Muscle of leg (tissue), 11 donors: ENCODE results near the gene MORF4L2. TPM values are rescaled to one million over a fixed set of nuclear protein-coding genes. Genes with fewer than 3 reads are reported as not detected.
"Not testable (repeated sequence)": the region's sequence is repeated elsewhere in the genome, so short reads cannot be mapped to it uniquely, and the experiment has no call there.

ENCODE experiments used
- DNase-seq: peaks from one replicate; pipeline ENCODE4 v3.0.0; 2013
- H3K27ac ChIP-seq: one replicate; pipeline ENCODE4 v1.5.1; 2013; ENCODE audit warnings: mild to moderate bottlenecking, low read length, control low read depth
- H3K27me3 ChIP-seq: one replicate; pipeline ENCODE4 v1.6.1; 2013; ENCODE audit warnings: low read length; ENCODE audit not compliant: control insufficient read depth, insufficient read depth
- H3K36me3 ChIP-seq: one replicate; pipeline ENCODE4 v1.6.1; 2013; ENCODE audit warnings: low read length; ENCODE audit not compliant: control insufficient read depth, insufficient read depth
- H3K4me1 ChIP-seq: one replicate; pipeline ENCODE4 v1.6.1; 2013; ENCODE audit warnings: low read length; ENCODE audit not compliant: control insufficient read depth, insufficient read depth
- H3K4me3 ChIP-seq: one replicate; pipeline ENCODE4 v1.5.1; 2013; ENCODE audit warnings: low read length, control low read depth
- H3K9me3 ChIP-seq: replicated peaks from 2 replicates; pipeline ENCODE4 v1.6.1; 2013; ENCODE audit warnings: low read depth, low read length; ENCODE audit not compliant: control insufficient read depth
- WGBS: methylation state at CpG from one replicate; pipeline ENCODE4 v1.1.5; 2013; ENCODE audit warnings: missing lambda C conversion rate; ENCODE audit not compliant: insufficient coverage; 5-methylcytosine and 5-hydroxymethylcytosine counted together
- polyA plus RNA-seq, 8 donors: library from polyadenylated mRNA; unstranded; fragments of 120-200 nt; gene quantifications; one replicate each; pipeline versions ENCODE4 v1.2.1 to v1.2.3, GENCODE V29; 2013; ENCODE audit warnings: inconsistent platforms in 1 of 8, low replicate concordance in 1 of 8; ENCODE audit not compliant: insufficient read length in 8 of 8, insufficient read depth in 1 of 8
- total RNA-seq: library from RNA; stranded (reverse); fragments of 120-200 nt; gene quantifications from one replicate; pipeline ENCODE4 v1.2.4, GENCODE V29; 2013

The MORF4L2 gene
- total and polyA plus RNA-seq, 9 donors = 222 to 327 (median 257) TPM

DNA sequence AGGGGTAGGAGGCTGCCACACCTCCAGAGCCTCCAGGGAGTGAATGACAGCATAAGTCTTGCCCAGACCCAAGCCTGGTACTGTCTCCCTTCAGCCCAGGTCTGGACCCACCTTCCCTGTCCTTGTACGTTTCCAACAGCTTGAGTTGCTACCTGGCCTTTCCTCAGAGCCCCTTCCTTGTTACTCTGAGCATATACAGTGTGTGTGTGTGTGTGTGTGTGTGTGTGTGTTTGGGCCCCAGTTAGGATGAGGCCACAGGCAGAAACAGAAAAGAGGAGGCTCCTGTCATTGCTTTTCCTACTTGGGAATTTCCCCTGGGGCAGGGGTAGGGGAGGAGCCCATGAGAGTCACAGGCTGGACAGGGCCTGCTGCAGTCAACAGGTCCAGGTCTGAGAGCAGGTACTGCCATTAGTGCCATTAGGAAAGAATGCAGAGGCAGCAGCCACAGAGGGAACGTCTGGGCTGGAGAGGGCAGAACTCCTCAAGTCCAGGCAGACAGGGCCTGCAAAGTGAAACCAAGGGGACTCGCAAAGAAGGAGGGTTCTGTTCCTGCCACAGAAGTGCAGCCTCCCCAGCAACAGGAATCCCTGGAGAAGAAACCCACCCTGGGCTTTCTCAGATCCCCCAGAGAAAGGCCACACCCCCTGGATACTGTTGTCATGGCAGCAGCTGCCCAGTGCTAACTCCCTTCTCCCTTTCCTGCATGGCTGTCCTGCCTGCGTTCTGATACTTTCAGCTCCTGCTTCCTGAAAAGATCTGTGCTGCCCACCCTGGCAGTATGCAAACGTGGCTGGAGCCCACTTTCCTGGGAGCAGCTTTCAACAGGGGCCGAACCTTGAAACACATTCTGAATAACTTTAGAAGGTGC, 47.8 kb downstream of the MORF4L2 start:
- H3K36me3 ChIP-seq, H3K9me3 ChIP-seq, H3K27ac ChIP-seq, H3K4me3 ChIP-seq, DNase-seq, H3K4me1 ChIP-seq: not testable (repeated sequence)
- H3K27me3 ChIP-seq = peaks cover 27% of the 10 kb centered on the region
- 5% methylated on average over 4 of the region's 6 CpGs for WGBS

- DNase-seq = no peak
- no peaks in the 10 kb centered on the region for H3K36me3 ChIP-seq
- no peak overlapping the region for H3K27ac ChIP-seq
- H3K4me3 ChIP-seq = no peak overlapping the region
- H3K4me1 ChIP-seq = no peaks in the 10 kb centered on the region
- H3K9me3 ChIP-seq = no peaks in the 10 kb centered on the region
- WGBS = no CpG with 5 or more reads among the region's 2 CpGs
- peaks cover 18% of the 10 kb centered on the region for H3K27me3 ChIP-seq
These were observed 48.7 kb downstream of the MORF4L2 start for GRCh38 chrX:103637604-103638338.

- H3K4me3 ChIP-seq = no peak overlapping the region
- 60% methylated on average over 1 of the region's 2 CpGs for WGBS
- H3K4me1 ChIP-seq = no peaks in the 10 kb centered on the region
- peaks cover 18% of the 10 kb centered on the region for H3K27me3 ChIP-seq
- no peaks in the 10 kb centered on the region for H3K9me3 ChIP-seq
- DNase-seq = no peak
- no peak overlapping the region for H3K27ac ChIP-seq
- H3K36me3 ChIP-seq = peaks cover 4% of the 10 kb centered on the region
These were observed 51.1 kb downstream of the MORF4L2 start for GRCh38 chrX:103635436-103635835.

DNA sequence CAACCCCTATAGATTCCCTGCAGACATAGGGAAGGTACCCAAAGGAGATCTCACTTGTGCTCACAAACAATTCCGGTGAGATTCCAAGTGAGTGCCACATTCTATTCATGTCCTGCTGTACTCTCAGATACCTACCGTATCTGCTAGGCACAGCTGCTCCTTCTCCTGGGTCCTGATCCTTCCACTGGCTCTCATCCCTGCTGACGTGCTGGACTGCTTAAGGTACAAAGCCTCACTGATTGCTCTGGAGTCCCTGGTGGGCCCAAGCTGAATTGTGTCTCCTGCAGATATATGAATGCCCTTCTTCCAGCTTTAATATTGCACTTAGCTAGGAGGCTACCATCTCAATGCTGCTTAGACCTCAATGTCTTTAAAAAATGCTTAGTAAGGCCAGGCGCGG, 55.4 kb downstream of the MORF4L2 start:
- 76% methylated on average over 5 of the region's 5 CpGs for WGBS
- peaks cover 29% of the 10 kb centered on the region for H3K27me3 ChIP-seq
- no peak overlapping the region for H3K4me3 ChIP-seq
- no peaks in the 10 kb centered on the region for H3K9me3 ChIP-seq
- no peak overlapping the region for H3K27ac ChIP-seq
- H3K4me1 ChIP-seq = no peaks in the 10 kb centered on the region
- H3K36me3 ChIP-seq = peaks cover 4% of the 10 kb centered on the region
- no peak for DNase-seq

DNA sequence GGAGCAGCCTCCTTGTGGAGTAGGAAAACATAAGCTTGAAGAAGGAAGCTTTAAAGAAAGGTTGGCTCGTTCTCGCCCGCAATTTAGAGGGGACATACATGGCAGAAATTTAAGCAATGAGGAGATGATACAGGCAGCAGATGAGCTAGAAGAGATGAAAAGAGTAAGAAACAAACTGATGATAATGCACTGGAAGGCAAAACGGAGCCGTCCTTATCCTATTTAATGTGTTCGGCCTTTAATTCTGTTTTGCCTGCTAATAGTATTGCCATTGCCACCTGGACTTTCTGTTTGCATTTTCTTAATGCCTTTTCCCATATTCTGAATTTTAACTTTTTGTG, 56.4 kb downstream of the MORF4L2 start:
- H3K9me3 ChIP-seq = no peaks in the 10 kb centered on the region
- DNase-seq = no peak
- 49% methylated on average over 3 of the region's 6 CpGs for WGBS

DNA sequence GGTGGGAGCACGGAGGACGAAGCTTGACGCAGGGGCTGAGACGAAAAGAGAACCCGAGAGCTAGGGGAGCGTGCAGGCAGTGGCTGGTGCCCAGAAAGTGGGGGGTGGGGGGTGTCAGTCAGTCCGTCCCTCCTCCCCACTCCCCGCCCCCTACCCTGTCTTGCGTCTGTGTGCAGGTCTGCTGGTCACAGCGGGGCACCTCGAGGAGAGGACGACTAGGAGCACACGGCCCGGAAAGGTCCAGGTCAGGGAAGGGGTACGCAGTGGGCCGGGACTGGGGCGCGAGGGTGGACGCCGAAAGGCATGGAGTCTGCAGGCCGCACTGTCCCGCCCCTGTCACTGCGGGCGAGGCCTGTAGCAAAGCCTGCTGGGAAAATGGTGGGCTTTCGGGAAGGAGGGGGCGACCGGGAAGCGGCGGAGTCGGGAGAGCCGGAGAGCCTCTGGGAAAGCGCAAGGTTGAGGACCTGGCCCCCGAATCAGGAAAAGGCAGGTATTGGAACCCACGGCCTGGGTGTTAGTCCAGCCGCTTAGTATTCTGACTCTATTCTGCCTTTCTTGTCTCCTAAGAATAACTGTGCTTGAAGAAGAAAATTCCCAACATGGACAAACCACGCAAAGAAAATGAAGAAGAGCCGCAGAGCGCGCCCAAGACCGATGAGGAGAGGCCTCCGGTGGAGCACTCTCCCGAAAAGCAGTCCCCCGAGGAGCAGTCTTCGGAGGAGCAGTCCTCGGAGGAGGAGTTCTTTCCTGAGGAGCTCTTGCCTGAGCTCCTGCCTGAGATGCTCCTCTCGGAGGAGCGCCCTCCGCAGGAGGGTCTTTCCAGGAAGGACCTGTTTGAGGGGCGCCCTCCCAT, 57.0 kb downstream of the MORF4L2 start:
- Histone ChIP-seq H3K4me1 (no peaks in the 10 kb centered on the region), H3K27me3 (peaks cover 27% of the 10 kb centered on the region), H3K36me3 (peaks cover 4% of the 10 kb centered on the region), H3K9me3 (no peaks in the 10 kb centered on the region), H3K4me3 (peak overlapping the region; percentile 63), H3K27ac (peak overlapping the region; percentile 99)
- WGBS = 21% methylated on average over 38 of the region's 49 CpGs
- DNase-seq = peak; percentile 90

More for the DNA sequence above, 56.4 kb downstream of the MORF4L2 start:
- H3K27me3 ChIP-seq = peaks cover 28% of the 10 kb centered on the region
- H3K4me3 ChIP-seq = peak overlapping the region; percentile 63
- peak overlapping the region; percentile 99 for H3K27ac ChIP-seq
- no peaks in the 10 kb centered on the region for H3K4me1 ChIP-seq
- peaks cover 4% of the 10 kb centered on the region for H3K36me3 ChIP-seq

DNA sequence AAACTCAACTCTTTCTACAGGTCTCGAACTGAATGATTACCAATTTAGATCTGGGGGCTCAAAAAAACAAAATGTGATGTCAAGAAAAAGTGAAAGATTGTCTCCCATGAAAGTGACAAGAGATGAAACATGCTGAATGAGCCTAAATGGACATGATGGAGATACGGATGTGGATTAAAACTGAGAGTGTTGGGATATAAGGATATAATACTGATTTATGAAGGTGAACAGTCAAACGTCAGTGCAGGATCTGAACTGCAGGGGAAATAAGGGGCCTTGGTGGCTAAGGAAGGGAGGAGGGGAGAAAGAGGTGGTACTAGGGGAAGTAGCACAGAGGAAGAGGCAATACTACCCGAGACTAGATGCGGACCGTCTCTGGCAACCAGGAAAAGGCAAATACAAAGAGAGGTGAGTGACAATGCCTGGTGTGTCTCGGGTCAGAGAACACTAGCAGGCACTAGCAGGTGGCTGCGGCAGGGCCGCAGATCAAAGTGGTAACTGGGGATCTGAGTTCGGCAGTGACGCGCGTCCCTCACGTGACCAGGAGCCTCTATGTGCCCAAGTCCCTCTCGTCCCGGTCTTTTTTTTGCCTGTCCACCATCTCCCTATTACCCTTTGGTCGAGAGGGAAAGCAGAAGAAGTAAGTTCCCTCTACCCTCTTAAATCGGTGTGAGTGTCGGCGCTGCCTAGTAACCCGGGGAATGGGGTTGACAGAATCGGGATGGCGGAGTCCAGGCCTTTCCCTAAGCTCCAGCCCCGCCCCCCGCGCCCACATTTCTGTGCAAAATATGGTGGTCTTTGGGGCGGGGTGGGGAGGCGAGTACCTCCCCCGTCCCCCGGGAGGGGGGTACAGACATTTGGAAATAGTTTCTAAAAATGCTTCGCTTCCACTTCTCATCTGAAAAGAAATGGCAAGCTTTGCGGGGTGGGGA, 57.8 kb downstream of the MORF4L2 start, which contains the start of gene TCEAL1:
Gene TCEAL1 (plus strand): TSS at position 590 of the 932 bp plus-strand sequence. CDS start 942 bp downstream, outside the sequence.
- DNase-seq = peak; percentile 76
- no peaks in the 10 kb centered on the region for H3K9me3 ChIP-seq
- peaks cover 4% of the 10 kb centered on the region for H3K36me3 ChIP-seq
- peak within 1 kb of the TSS; percentile 99 for H3K27ac ChIP-seq
- H3K27me3 ChIP-seq = peaks cover 23% of the 10 kb centered on the region
- peak within 1 kb of the TSS; percentile 63 for H3K4me3 ChIP-seq
- H3K4me1 ChIP-seq = no peaks in the 10 kb centered on the region
- 31% methylated on average over 23 of the region's 32 CpGs for WGBS

- no peaks in the 10 kb centered on the region for H3K9me3 ChIP-seq
- peaks cover 4% of the 10 kb centered on the region for H3K36me3 ChIP-seq
- no peak overlapping the region for H3K27ac ChIP-seq
- no peaks in the 10 kb centered on the region for H3K4me1 ChIP-seq
- no peak overlapping the region for H3K4me3 ChIP-seq
- H3K27me3 ChIP-seq = peaks cover 23% of the 10 kb centered on the region
- DNase-seq = no peak
These were observed 59.6 kb downstream of the MORF4L2 start for GRCh38 chrX:103626855-103627254.
